PC-3 (cell line): Measurements from ENCODE around the gene SBK1. TPM values are rescaled to one million over a fixed set of nuclear protein-coding genes. Genes with fewer than 3 reads are reported as not detected.
A peak's percentile ranks its signal among the peaks of the same experiment; 100 is the strongest.
"Not testable (repeated sequence)": the region's sequence is repeated elsewhere in the genome, so short reads cannot be mapped to it uniquely, and the experiment has no call there.

ENCODE experiments used
- ATAC-seq: fragments of 200-7000 bp; cut with Tn5 transposase; 2 replicates; pipeline ENCODE4 v1.9.1; 2020; ENCODE audit warnings: mild to moderate bottlenecking, moderate library complexity
- BruUV-seq: library from RNA; stranded (reverse); fragments of 400-500 nt; replicated peaks from 2 replicates; lab custom pipeline; 2021; lab: Mats Ljungman, UMichigan
- CTCF ChIA-PET: fragments of 300-600 bp; sonication (Branson Sonifier 250); formaldehyde crosslinking; loops from one replicate; lab custom pipeline; 2022; ENCODE audit warnings: antibody characterized with exemption; lab: Charles Lee
- POLR2A ChIA-PET: fragments of 300-600 bp; sonication (Branson Sonifier 250); formaldehyde crosslinking; loops from one replicate; lab custom pipeline; 2022; ENCODE audit warnings: antibody characterized with exemption; ENCODE audit not compliant: unreplicated experiment; lab: Charles Lee
- DNase-seq: peaks from one replicate; pipeline ENCODE4 v3.0.0-alpha.2; 2015
- H2AFZ ChIP-seq: fragments of 300-600 bp; sonication (generic); 2 replicates; pipeline ENCODE4 v1.6.0; 2016; ENCODE audit warnings: antibody characterized with exemption, low read length
- H3F3A ChIP-seq: fragments of 300-600 bp; sonication (generic); one replicate; pipeline ENCODE4 v1.6.0; 2017; ENCODE audit warnings: antibody characterized with exemption, low read length, control low read depth, mild to moderate bottlenecking; ENCODE audit not compliant: unreplicated experiment
- H3K27ac ChIP-seq: fragments of 300-600 bp; sonication (generic); 2 replicates; pipeline ENCODE4 v1.5.1; 2016; ENCODE audit warnings: mild to moderate bottlenecking, low read length
- H3K27me3 ChIP-seq: fragments of 300-600 bp; sonication (generic); 2 replicates; pipeline ENCODE4 v1.6.1; 2016; ENCODE audit warnings: low read length, mixed read lengths
- H3K36me3 ChIP-seq: fragments of 300-600 bp; sonication (generic); 2 replicates; pipeline ENCODE4 v1.6.1; 2016; ENCODE audit warnings: low read depth, mixed run types, low read length, mixed read lengths
- H3K4me1 ChIP-seq: fragments of 300-600 bp; sonication (generic); 2 replicates; pipeline ENCODE4 v1.5.1; 2016; ENCODE audit warnings: low read length; ENCODE audit not compliant: insufficient read depth
- H3K4me2 ChIP-seq: fragments of 300-600 bp; sonication (generic); 2 replicates; pipeline ENCODE4 v1.6.0; 2016; ENCODE audit warnings: low read length
- H3K4me3 ChIP-seq: fragments of 300-600 bp; sonication (generic); 2 replicates; pipeline ENCODE4 v1.5.1; 2016; ENCODE audit warnings: mild to moderate bottlenecking, low read length, mixed read lengths
- H3K79me2 ChIP-seq: fragments of 300-600 bp; sonication (generic); 2 replicates; pipeline ENCODE4 v1.6.1; 2017; ENCODE audit warnings: low read length, mixed read lengths
- H3K9ac ChIP-seq: fragments of 300-600 bp; sonication (generic); 2 replicates; pipeline ENCODE4 v1.6.0; 2016; ENCODE audit warnings: mild to moderate bottlenecking, low read length
- H3K9me2 ChIP-seq: fragments of 300-600 bp; sonication (generic); replicated peaks from 2 replicates; pipeline ENCODE4 v1.6.1; 2016; ENCODE audit warnings: mixed run types, low read length, mixed read lengths
- H3K9me3 ChIP-seq: fragments of 300-600 bp; sonication (generic); 2 replicates; pipeline ENCODE4 v1.6.1; 2016; ENCODE audit warnings: low read length, mixed read lengths
- H4K20me1 ChIP-seq: fragments of 300-600 bp; sonication (generic); 2 replicates; pipeline ENCODE4 v1.6.1; 2016; ENCODE audit warnings: low read length, mixed read lengths
- CTCF ChIP-seq: fragments of 300-600 bp; sonication (generic); conservative IDR thresholded peaks from 2 replicates; pipeline ENCODE4 v1.5.1; 2017; ENCODE audit warnings: antibody characterized with exemption, low read depth, mild to moderate bottlenecking, low read length
- EZH2 ChIP-seq: fragments of 300-600 bp; sonication (generic); IDR thresholded peaks from one replicate; pipeline ENCODE4 v1.6.1; 2017; ENCODE audit warnings: antibody characterized with exemption, mild to moderate bottlenecking, low read length; ENCODE audit not compliant: unreplicated experiment
- EZH2phosphoT487 ChIP-seq: fragments of 300-600 bp; sonication (generic); IDR thresholded peaks from 2 replicates; pipeline ENCODE4 v1.6.1; 2018; ENCODE audit warnings: mild to moderate bottlenecking, antibody characterized with exemption, low read length, borderline replicate concordance
- intact Hi-C: fragments of 100-400 bp; cut with micrococcal nuclease; formaldehyde crosslinking; loops from 2 replicates; pipeline ENCODE4 v1.9.0; 2023
- total RNA-seq: library from RNA; depleted of rRNA; stranded (reverse); fragments of >200 nt; gene quantifications from 2 replicates; pipeline ENCODE4 v1.2.3, GENCODE V29; 2014

SBK1 gene
- total RNA-seq, 1 experiment from 2014 or later, result 0.95 TPM

- no TSS peak for BruUV-seq
- POLR2A ChIA-PET, result no interaction called here
These were observed 34.7 kb downstream of the SBK1 start for GRCh38 chr16:28326881-28327610.

GRCh38 chr16:28330232-28330631 is 37.9 kb downstream of the SBK1 start:
- H3K4me3 ChIP-seq, H2AFZ ChIP-seq, POLR2A ChIA-PET, CTCF ChIA-PET, H3K9ac ChIP-seq, H3K4me2 ChIP-seq, H3K9me2 ChIP-seq, BruUV-seq, DNase-seq, H3K36me3 ChIP-seq, H3K27me3 ChIP-seq, ATAC-seq, intact Hi-C loops, H3K27ac ChIP-seq, H3K9me3 ChIP-seq, H3K4me1 ChIP-seq, H3F3A ChIP-seq, H3K79me2 ChIP-seq, H4K20me1 ChIP-seq: not testable (repeated sequence)

More at GRCh38 chr16:28326881-28327610, 34.7 kb downstream of the SBK1 start:
- Histone ChIP-seq H3K4me1 (peaks cover 18% of the 10 kb centered on the region), H3K4me2 (no peak overlapping the region), H4K20me1 (no peaks in the 10 kb centered on the region), H3K27ac (no peak overlapping the region), H3K36me3 (no peaks in the 10 kb centered on the region), H3K79me2 (no peaks in the 10 kb centered on the region), H3K4me3 (no peak overlapping the region), H3K9me3 (no peaks in the 10 kb centered on the region), H3F3A (no peaks in the 10 kb centered on the region), H3K9me2 (no peaks in the 10 kb centered on the region), H3K9ac (no peak overlapping the region), H3K27me3 (no peaks in the 10 kb centered on the region), H2AFZ (no peak overlapping the region)
- intact Hi-C loops, result no loop called here
- DNase-seq (peak; percentile 33), ATAC-seq (no peak)
- CTCF ChIA-PET, result no interaction called here
- TF ChIP-seq EZH2, result no peak
- peak; percentile 59 for TF ChIP-seq CTCF
- no peak for TF ChIP-seq EZH2phosphoT487

- H3K4me3 ChIP-seq, H4K20me1 ChIP-seq, H3K4me2 ChIP-seq, DNase-seq, H3K9me2 ChIP-seq, H3K79me2 ChIP-seq, ATAC-seq, H3K9ac ChIP-seq, BruUV-seq, H3K27ac ChIP-seq, H3K36me3 ChIP-seq, CTCF ChIA-PET, H3K27me3 ChIP-seq, H3K4me1 ChIP-seq, POLR2A ChIA-PET, H2AFZ ChIP-seq, intact Hi-C loops, H3F3A ChIP-seq, H3K9me3 ChIP-seq: not testable (repeated sequence)
These were observed 38.7 kb downstream of the SBK1 start for GRCh38 chr16:28330981-28331380.

GRCh38 chr16:28332632-28333031 is 40.3 kb downstream of the SBK1 start:
- H3K27me3 ChIP-seq, H3K9me3 ChIP-seq, intact Hi-C loops, H3K36me3 ChIP-seq, H3K9me2 ChIP-seq, H3K9ac ChIP-seq, DNase-seq, ATAC-seq, H3K4me1 ChIP-seq, H3K27ac ChIP-seq, CTCF ChIA-PET, H3F3A ChIP-seq, POLR2A ChIA-PET, H2AFZ ChIP-seq, H3K4me3 ChIP-seq, BruUV-seq, H3K4me2 ChIP-seq, H4K20me1 ChIP-seq, H3K79me2 ChIP-seq: not testable (repeated sequence)

- H3K4me3 ChIP-seq, H3K9me2 ChIP-seq, BruUV-seq, H3K9ac ChIP-seq, H3K27ac ChIP-seq, H3F3A ChIP-seq, intact Hi-C loops, H3K36me3 ChIP-seq, POLR2A ChIA-PET, H3K79me2 ChIP-seq, ATAC-seq, H4K20me1 ChIP-seq, CTCF ChIA-PET, H2AFZ ChIP-seq, H3K27me3 ChIP-seq, DNase-seq, H3K9me3 ChIP-seq, H3K4me2 ChIP-seq, H3K4me1 ChIP-seq: not testable (repeated sequence)
These were observed 43.4 kb downstream of the SBK1 start for GRCh38 chr16:28335678-28336077.
